Natural killer cell (primary cell): Measurements from ENCODE around the gene FRMD4A. TPM values are rescaled to one million over a fixed set of nuclear protein-coding genes. Genes with fewer than 3 reads are reported as not detected.

Experiments used
- ATAC-seq, 3 donors: fragments of 150-1000 bp in 2 of 3; fragments of 200-7000 bp in 1 of 3; cut with Tn5 transposase; 1 replicate in 1 of 3; 2 replicates in 2 of 3; pipeline ENCODE4 v1.10.0; 2021; ENCODE audit warnings: mild to moderate bottlenecking in 2 of 3, moderate library complexity in 2 of 3
- DNase-seq, 2 donors: peaks; one replicate each; pipeline versions ENCODE4 v3.0.0 to v3.0.0-alpha.2; 2013 to 2021; ENCODE audit warnings: mixed read lengths in 1 of 2
- H3K27ac ChIP-seq: one replicate; pipeline ENCODE4 v1.5.1; 2013; ENCODE audit warnings: mild to moderate bottlenecking, low read length
- H3K27me3 ChIP-seq: one replicate; pipeline ENCODE4 v1.6.1; 2013; ENCODE audit warnings: low read length; ENCODE audit not compliant: control insufficient read depth, insufficient read depth
- H3K36me3 ChIP-seq: one replicate; pipeline ENCODE4 v1.6.1; 2013; ENCODE audit warnings: low read length; ENCODE audit not compliant: control insufficient read depth, insufficient read depth
- H3K4me1 ChIP-seq: one replicate; pipeline ENCODE4 v1.6.1; 2013; ENCODE audit warnings: low read length; ENCODE audit not compliant: control insufficient read depth, insufficient read depth
- H3K4me3 ChIP-seq: one replicate; pipeline ENCODE4 v1.5.1; 2013; ENCODE audit warnings: low read length
- H3K9me3 ChIP-seq: one replicate; pipeline ENCODE4 v1.6.1; 2013; ENCODE audit warnings: low read length; ENCODE audit not compliant: control insufficient read depth, insufficient read depth
- H3K27ac Mint-ChIP-seq, 2 donors: one replicate each; pipeline ENCODE4 v1.8.0; 2022; ENCODE audit warnings: mild to moderate bottlenecking in 2 of 2, mixed read lengths in 2 of 2, moderate library complexity in 1 of 2
- H3K27me3 Mint-ChIP-seq, 2 donors: one replicate each; pipeline ENCODE4 v1.8.0; 2022; ENCODE audit warnings: low read depth in 2 of 2, mixed read lengths in 2 of 2
- H3K36me3 Mint-ChIP-seq: one replicate; pipeline ENCODE4 v1.8.0; 2022; ENCODE audit warnings: mixed read lengths
- H3K4me1 Mint-ChIP-seq, 2 donors: one replicate each; pipeline ENCODE4 v1.8.0; 2022; ENCODE audit warnings: mixed read lengths in 2 of 2
- H3K4me3 Mint-ChIP-seq: one replicate; pipeline ENCODE4 v1.8.0; 2022; ENCODE audit warnings: mild to moderate bottlenecking, moderate library complexity, mixed read lengths
- H3K9me3 Mint-ChIP-seq, 2 donors: one replicate each; pipeline ENCODE4 v1.8.0; 2022; ENCODE audit warnings: mixed read lengths in 2 of 2
- WGBS: methylation state at CpG from one replicate; pipeline ENCODE4 v1.1.7; 2013; ENCODE audit warnings: missing lambda C conversion rate; ENCODE audit not compliant: insufficient coverage; 5-methylcytosine and 5-hydroxymethylcytosine counted together
- intact Hi-C: fragments of 100-400 bp; cut with micrococcal nuclease; formaldehyde crosslinking; loops from one replicate; pipeline ENCODE4 v1.14.2; 2022
- total RNA-seq, 4 donors: library from RNA; stranded (reverse); fragments of 120-200 nt in 1 of 4; gene quantifications; one replicate each; pipeline versions ENCODE4 v1.2.3 to v1.2.4, GENCODE V29; 2013 to 2022
- TF ChIP-seq, protein P1 (sequence below): fragments of 200-600 bp; IDR thresholded peaks from one replicate; pipeline ENCODE4 v1.8.0; 2022; ENCODE audit warnings: antibody characterized with exemption

The FRMD4A gene
- total RNA-seq, 3 donors from 2014 or later (not counting 1 experiment from before 2014, with no cell fraction given): 0.36 to 0.38 TPM; not detected in 1

DNA sequence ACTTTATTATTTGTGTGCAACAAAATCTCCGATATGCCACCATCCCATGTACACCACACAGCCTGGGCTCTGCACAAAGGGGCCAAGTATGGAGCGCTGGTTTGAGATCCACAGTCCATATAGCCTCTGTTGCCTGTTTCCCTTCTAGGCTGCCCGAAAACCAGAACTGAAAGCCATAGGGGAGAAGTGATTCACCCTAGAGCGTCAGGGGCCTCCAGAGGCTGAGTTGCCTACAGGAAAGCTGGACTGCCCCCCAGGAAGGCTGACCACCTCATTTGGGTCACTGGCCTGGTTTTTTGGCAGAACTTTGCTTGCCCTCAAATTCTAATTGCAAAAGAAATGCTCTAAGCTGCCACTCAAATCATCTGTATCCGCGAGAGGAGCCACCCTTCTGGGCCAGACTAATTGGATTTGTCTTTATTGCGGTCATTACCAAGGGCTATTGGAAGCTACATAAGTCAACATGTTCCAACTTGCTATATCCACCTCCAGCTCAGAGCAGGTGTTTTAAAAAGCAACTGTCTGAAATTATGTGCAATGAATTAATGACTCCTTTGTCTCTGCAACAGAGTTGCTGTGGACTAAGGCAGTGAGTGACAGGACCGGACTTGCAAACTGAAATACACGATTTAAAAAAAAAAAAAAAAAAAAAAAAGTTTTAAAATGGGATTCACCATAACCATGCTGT lies 28.3 kb upstream of the FRMD4A start:
- WGBS: 81% methylated on average over 9 of the region's 9 CpGs
- ATAC-seq (no peak), DNase-seq (no peak)
- Histone ChIP-seq H3K27ac (no peak overlapping the region), H3K4me1 (no peaks in the 10 kb centered on the region), H3K9me3 (no peaks in the 10 kb centered on the region), H3K27me3 (no peaks in the 10 kb centered on the region), H3K36me3 (no peaks in the 10 kb centered on the region), H3K4me3 (no peak overlapping the region)
- Mint-ChIP-seq H3K27me3 (peaks cover 21 to 30% of the 10 kb centered on the region in 2 donors), H3K9me3 (no peaks in the 10 kb centered on the region), H3K4me3 (no peak overlapping the region), H3K4me1 (no peaks in the 10 kb centered on the region), H3K36me3 (no peaks in the 10 kb centered on the region), H3K27ac (no peak overlapping the region)
- intact Hi-C loops: no loop called here
- TF ChIP-seq, protein P1, sequence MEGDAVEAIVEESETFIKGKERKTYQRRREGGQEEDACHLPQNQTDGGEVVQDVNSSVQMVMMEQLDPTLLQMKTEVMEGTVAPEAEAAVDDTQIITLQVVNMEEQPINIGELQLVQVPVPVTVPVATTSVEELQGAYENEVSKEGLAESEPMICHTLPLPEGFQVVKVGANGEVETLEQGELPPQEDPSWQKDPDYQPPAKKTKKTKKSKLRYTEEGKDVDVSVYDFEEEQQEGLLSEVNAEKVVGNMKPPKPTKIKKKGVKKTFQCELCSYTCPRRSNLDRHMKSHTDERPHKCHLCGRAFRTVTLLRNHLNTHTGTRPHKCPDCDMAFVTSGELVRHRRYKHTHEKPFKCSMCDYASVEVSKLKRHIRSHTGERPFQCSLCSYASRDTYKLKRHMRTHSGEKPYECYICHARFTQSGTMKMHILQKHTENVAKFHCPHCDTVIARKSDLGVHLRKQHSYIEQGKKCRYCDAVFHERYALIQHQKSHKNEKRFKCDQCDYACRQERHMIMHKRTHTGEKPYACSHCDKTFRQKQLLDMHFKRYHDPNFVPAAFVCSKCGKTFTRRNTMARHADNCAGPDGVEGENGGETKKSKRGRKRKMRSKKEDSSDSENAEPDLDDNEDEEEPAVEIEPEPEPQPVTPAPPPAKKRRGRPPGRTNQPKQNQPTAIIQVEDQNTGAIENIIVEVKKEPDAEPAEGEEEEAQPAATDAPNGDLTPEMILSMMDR: no peak

DNA sequence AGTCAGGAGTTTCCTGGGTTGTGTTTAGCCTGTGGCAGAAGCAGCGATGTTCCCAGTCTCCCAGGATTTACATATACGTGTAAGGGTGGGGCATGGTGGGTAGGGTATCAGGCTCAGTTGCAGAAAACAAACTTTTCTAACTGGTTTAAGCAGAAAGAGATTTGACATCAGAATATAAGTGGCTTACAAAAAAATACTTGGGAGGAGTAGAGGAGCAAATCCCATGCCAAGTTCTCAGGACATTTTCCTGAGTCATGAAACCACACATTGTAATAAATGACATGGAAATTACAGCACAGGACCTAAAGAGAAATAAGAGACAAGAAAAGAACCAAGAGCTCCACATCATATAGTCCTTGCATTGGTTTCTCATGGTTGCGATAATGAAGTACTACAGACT lies 26.2 kb upstream of the FRMD4A start:
- Histone ChIP-seq H3K27ac (no peak overlapping the region), H3K4me3 (no peak overlapping the region), H3K36me3 (no peaks in the 10 kb centered on the region), H3K27me3 (no peaks in the 10 kb centered on the region), H3K9me3 (no peaks in the 10 kb centered on the region), H3K4me1 (no peaks in the 10 kb centered on the region)
- Mint-ChIP-seq H3K9me3 (no peaks in the 10 kb centered on the region), H3K27me3 (peaks cover 17 to 28% of the 10 kb centered on the region in 2 donors), H3K4me1 (no peaks in the 10 kb centered on the region), H3K36me3 (no peaks in the 10 kb centered on the region), H3K4me3 (no peak overlapping the region), H3K27ac (no peak overlapping the region)
- TF ChIP-seq, protein P1: no peak
- intact Hi-C loops: no loop called here
- ATAC-seq (no peak), DNase-seq (no peak)
- WGBS: 100% methylated on average over 3 of the region's 3 CpGs

DNA sequence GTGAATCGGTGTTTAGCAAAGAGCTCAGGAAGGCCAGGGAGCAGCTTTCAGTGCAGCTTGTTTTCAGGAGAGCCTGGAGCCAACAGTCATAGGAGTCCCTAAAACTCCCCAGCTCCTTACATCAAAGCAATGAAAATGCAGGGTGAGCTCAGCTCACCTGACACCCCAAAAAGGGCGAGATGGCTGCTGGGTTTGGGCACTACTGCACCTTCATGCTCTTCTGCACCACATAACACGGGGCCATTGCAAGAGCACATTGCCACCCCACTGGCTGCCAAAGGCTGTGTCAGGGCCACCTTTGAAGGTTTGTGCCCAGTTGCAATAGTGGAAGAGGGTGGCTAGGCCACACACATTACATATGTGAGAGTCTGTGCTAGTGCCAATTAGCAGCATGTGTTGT lies 25.0 kb upstream of the FRMD4A start:
- WGBS: 87% methylated on average over 3 of the region's 3 CpGs
- no peaks in the 10 kb centered on the region for H3K9me3 ChIP-seq
- intact Hi-C loops: no loop called here
- no peak overlapping the region for H3K4me3 Mint-ChIP-seq
- H3K27ac ChIP-seq: no peak overlapping the region
- H3K36me3 Mint-ChIP-seq: no peaks in the 10 kb centered on the region
- H3K27me3 ChIP-seq: no peaks in the 10 kb centered on the region
- no peak overlapping the region for H3K27ac Mint-ChIP-seq
- H3K4me1 Mint-ChIP-seq: no peaks in the 10 kb centered on the region
- H3K4me1 ChIP-seq: no peaks in the 10 kb centered on the region
- no peaks in the 10 kb centered on the region for H3K9me3 Mint-ChIP-seq
- no peak overlapping the region for H3K4me3 ChIP-seq
- TF ChIP-seq, protein P1: no peak
- H3K36me3 ChIP-seq: no peaks in the 10 kb centered on the region
- no peak for DNase-seq
- H3K27me3 Mint-ChIP-seq: peaks cover 17 to 28% of the 10 kb centered on the region in 2 donors
- ATAC-seq: no peak
